ENCODE data around the gene PRICKLE2. TPM values are rescaled to one million over a fixed set of nuclear protein-coding genes. Genes with fewer than 3 reads are reported as not detected.

The PRICKLE2 gene
- total and polyA plus RNA-seq, 2 donors (not counting 3 experiments of a cell fraction or from before 2014, with no cell fraction given): 3.0 to 7.1 TPM

- Histone ChIP-seq H3K4me2 (ENCODE audit: insufficient read depth, low read length) (no peak overlapping the region), H3K4me1 (ENCODE audit: control insufficient read depth, extremely low read depth, insufficient read depth, low read length) (no peaks in the 10 kb centered on the region), H3K9me1 (replicated peaks; ENCODE audit: control insufficient read depth, extremely low read depth, insufficient read depth, low read length) (no peaks in the 10 kb centered on the region), H3K27ac (ENCODE audit: insufficient read depth, low read depth, low read length) (no peak overlapping the region), H3K79me2 (ENCODE audit: control insufficient read depth, insufficient read depth, low read length) (no peaks in the 10 kb centered on the region), H3K9ac (replicated peaks; ENCODE audit: extremely low read depth, insufficient read depth, low read length) (no peak overlapping the region), H3K4me3 (replicated peaks in 1 of 3; ENCODE audit: insufficient read depth in 1 of 3, low read depth in 1 of 3, low read length in 3 of 3) (no peak overlapping the region), H4K20me1 (replicated peaks; ENCODE audit: control insufficient read depth, extremely low read depth, insufficient read depth, low read length) (no peaks in the 10 kb centered on the region), H3K9me3 (replicated peaks; ENCODE audit: control insufficient read depth, insufficient read depth, low read length) (no peaks in the 10 kb centered on the region), H3K36me3 (ENCODE audit: control insufficient read depth in 2 of 2, extremely low read depth in 1 of 2, insufficient read depth in 2 of 2, low read length in 2 of 2) (no peaks in the 10 kb centered on the region), H2AFZ (ENCODE audit: low read depth, low read length) (no peak overlapping the region), H3K27me3 (ENCODE audit: control insufficient read depth in 2 of 2, insufficient read depth in 2 of 2, low read length in 2 of 2) (peaks cover 3% of the 10 kb centered on the region in 2 experiments)
- POLR2A ChIA-PET: no interaction called here
- TF ChIP-seq CTCF (IDR thresholded peaks at IDR 0.05; ENCODE audit: extremely low read depth in 1 of 2, insufficient read depth in 1 of 2, low read depth in 1 of 2, low read length in 2 of 2): no peak
- TF ChIP-seq POLR2AphosphoS5 (IDR thresholded peaks at IDR 0.05; ENCODE audit: insufficient read depth, low read depth, low read length): no peak
- no peak for TF ChIP-seq MYC (IDR thresholded peaks at IDR 0.05; ENCODE audit: low read depth, low read length)
- no peak for TF ChIP-seq EZH2 (IDR thresholded peaks at IDR 0.05; ENCODE audit: borderline replicate concordance, low read depth, low read length, severe bottlenecking)
- no peak for TF ChIP-seq JUN (IDR thresholded peaks at IDR 0.05; ENCODE audit: borderline replicate concordance, insufficient read depth, insufficient read length, low read depth)
- FAIRE-seq (no peak), DNase-seq (ENCODE audit: low read depth, low spot score) (no peak)
- BruUV-seq (replicated peaks): no TSS peak
- CTCF ChIA-PET: no interaction called here
- dilution Hi-C loops (cut with MboI; ENCODE audit: extremely low pct_ligation_motif_present, low sequenced_read_pairs) (no loop called here), intact Hi-C loops (cut with micrococcal nuclease) (no loop called here)
These were observed 145.7 kb downstream of the PRICKLE2 start for GRCh38 chr3:64079369-64080150.
